GM19452 (cell line): ENCODE measurements around the gene ARRDC1.

Source experiments
- ATAC-seq: cut with Tn5 transposase; IDR thresholded peaks from one replicate; pipeline ENCODE4 v1.9.1; 2021; ENCODE audit not compliant: unreplicated experiment

The ARRDC1 gene

GRCh38 chr9:137632230-137633161 is 27.0 kb downstream of the ARRDC1 start:
- no peak for ATAC-seq

GRCh38 chr9:137634016-137634415 is 28.5 kb downstream of the ARRDC1 start:
- no peak for ATAC-seq

GRCh38 chr9:137638680-137639079 is 33.2 kb downstream of the ARRDC1 start:
- ATAC-seq, result no peak

GRCh38 chr9:137639303-137640051 is 34.0 kb downstream of the ARRDC1 start:
- no peak for ATAC-seq

- ATAC-seq, result no peak
Observed at GRCh38 chr9:137640862-137641261, 35.4 kb downstream of the ARRDC1 start.

GRCh38 chr9:137642118-137642601 is 36.7 kb downstream of the ARRDC1 start:
- ATAC-seq, result no peak

- ATAC-seq, result no peak
Observed at GRCh38 chr9:137642892-137643291, 37.4 kb downstream of the ARRDC1 start.

- no peak for ATAC-seq
Observed at GRCh38 chr9:137643921-137644320, 38.4 kb downstream of the ARRDC1 start.

GRCh38 chr9:137645211-137645610 is 39.7 kb downstream of the ARRDC1 start:
- ATAC-seq, result no peak

- no peak for ATAC-seq
Observed at GRCh38 chr9:137646341-137646740, 40.9 kb downstream of the ARRDC1 start.

- no peak for ATAC-seq
Observed at GRCh38 chr9:137647096-137647714, 41.7 kb downstream of the ARRDC1 start.

GRCh38 chr9:137648396-137648795 is 42.9 kb downstream of the ARRDC1 start:
- no peak for ATAC-seq

- no peak for ATAC-seq
Observed at GRCh38 chr9:137649553-137649952, 44.1 kb downstream of the ARRDC1 start.

- ATAC-seq, result no peak
Observed at GRCh38 chr9:137650259-137650658, 44.8 kb downstream of the ARRDC1 start.

- ATAC-seq, result no peak
Observed at GRCh38 chr9:137650779-137651178, 45.3 kb downstream of the ARRDC1 start.

GRCh38 chr9:137656416-137656815 is 50.9 kb downstream of the ARRDC1 start:
- ATAC-seq, result no peak

- no peak for ATAC-seq
Observed at GRCh38 chr9:137657606-137658005, 52.1 kb downstream of the ARRDC1 start.

- ATAC-seq, result no peak
Observed at GRCh38 chr9:137658781-137659180, 53.3 kb downstream of the ARRDC1 start.

- ATAC-seq, result no peak
Observed at GRCh38 chr9:137660144-137660543, 54.7 kb downstream of the ARRDC1 start.

GRCh38 chr9:137663584-137663983 is 58.1 kb downstream of the ARRDC1 start:
- ATAC-seq, result no peak

GRCh38 chr9:137664676-137665075 is 59.2 kb downstream of the ARRDC1 start:
- no peak for ATAC-seq
